Measurements from ENCODE around the gene SLC25A13.

The SLC25A13 gene

DNA sequence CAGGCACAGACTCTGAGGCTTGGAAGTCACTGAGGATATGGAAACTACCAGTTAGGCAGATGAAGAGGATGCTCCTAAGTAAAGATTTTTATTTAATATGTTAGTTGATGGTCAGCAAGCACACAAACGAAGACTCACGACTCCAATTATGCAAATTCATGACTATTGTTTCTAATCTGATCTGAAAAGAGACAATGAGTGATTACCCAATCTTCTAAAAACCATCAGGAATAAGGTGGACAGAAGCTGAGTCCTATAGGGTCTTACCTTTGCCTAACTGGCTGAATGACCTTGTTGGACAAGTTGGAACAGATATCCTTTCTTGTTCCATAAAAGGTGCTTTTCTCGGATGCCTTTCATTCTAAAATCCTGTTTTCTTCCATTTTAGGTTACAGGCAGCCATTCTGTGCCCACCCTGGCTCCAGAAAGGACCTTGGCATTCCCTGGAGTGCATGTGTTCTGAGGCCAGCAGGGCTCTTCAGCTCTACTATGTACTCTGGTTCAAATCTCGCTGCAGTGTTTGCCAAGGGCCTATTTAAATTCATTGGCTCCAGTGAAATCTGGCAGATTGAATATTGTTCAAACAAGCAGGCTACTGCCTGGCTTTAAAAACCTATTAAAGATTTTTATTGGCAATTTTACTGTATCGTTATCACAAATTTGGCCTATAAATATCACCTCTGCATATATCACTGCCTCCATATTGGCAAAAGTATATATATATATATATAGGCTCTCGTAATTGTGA, 77.5 kb downstream of the SLC25A13 start:
- in situ Hi-C loops (cut with HindIII; ENCODE audit: low sequenced_read_pairs): no loop called here

DNA sequence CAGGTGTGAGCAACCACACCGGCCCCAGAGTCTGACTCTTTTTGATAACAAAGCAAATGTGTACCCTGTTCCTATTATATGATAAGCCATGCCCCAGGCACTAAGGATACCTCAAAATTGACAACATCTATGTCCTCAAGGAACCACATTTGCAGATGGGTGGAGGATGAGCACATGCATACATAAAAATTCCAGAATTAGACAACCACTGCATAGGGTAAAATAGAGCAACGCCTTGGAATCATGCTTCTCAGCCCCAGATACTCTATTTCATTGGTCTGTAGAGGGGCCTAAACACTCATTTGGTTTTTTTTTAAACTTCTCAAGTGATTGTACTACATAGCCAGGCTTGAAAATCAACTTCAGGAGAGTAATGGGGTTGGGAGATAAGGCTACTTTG, 78.7 kb downstream of the SLC25A13 start:
- in situ Hi-C loops (cut with HindIII; ENCODE audit: low sequenced_read_pairs): no loop called here

DNA sequence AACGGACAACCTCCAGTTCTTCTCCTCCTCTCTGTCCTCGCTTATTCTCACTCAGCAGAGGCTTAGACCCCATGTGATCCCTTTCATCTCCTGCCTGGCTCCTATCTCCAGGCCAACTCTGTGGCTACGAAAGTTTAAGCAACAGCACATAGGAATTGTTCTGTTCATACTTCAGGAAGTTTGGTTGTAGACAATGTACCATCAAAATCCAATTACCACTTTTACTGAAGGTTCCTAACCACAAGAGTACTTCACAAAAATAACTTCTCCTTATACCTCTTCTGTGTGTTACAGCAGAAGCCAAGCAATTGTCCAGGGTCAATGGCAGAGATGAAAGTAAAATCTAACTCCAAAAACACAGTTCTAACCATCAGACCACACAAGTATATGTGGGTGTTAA, 80.0 kb downstream of the SLC25A13 start:
- in situ Hi-C loops (cut with HindIII; ENCODE audit: low sequenced_read_pairs): no loop called here

DNA sequence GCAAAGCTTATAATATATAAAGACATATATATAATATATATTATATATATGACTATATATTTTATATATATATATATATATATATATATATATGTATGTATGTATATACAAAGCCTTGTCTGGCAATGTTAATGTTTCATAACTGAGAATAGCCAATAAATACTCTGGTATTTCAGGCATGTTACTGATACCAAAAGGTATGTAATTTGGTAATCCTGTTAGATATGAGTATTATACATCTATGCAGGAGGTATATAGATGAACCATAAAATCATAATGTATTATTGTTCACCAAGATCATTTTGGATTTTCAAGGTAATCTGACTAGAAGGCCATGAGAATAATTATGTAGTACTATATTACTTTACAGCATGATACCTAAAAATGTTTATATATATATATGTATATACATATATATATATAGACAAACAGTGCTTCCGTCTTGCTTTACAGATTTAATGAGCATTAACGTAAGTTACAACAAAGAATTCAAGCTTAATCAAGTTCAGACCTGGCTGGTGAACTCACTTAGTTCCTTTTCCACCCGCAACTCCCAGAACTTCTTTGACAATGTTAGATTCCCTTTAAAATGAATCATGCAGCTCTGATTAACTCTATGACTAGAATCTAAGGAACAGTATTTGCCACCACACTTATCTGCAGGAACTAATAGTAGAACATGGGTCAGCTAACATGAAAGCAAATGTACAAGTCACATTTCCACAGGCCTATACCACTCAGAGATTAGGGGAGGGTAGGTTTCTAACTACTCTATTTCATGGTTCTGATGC, 82.7 kb downstream of the SLC25A13 start:
- in situ Hi-C loops (cut with HindIII; ENCODE audit: low sequenced_read_pairs): loop anchor here (5.0 kb wide), 1 partner anchor 73 kb away; no protein-coding TSS in a partner anchor

DNA sequence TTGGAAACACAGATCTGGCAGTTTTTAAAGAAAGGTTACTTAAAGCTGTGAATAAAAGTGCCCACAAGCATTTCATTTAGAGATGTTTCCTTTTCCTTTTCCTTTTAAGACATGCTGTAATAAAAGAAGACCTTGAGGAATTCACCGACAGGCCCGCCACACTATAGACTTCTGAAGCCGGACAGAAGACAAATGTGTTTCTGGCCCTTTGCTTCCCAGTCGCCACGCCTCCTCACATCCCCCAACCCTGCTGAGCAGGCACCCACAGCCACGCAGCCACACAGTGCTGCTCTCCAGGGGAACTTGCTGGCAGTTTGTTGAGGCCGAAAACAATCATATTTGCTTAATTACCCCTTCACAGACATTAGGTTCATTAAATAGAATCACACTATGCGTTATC, 83.4 kb downstream of the SLC25A13 start:
- in situ Hi-C loops (cut with HindIII; ENCODE audit: low sequenced_read_pairs): loop anchor here (5.0 kb wide), 1 partner anchor 74 kb away; no protein-coding TSS in a partner anchor

DNA sequence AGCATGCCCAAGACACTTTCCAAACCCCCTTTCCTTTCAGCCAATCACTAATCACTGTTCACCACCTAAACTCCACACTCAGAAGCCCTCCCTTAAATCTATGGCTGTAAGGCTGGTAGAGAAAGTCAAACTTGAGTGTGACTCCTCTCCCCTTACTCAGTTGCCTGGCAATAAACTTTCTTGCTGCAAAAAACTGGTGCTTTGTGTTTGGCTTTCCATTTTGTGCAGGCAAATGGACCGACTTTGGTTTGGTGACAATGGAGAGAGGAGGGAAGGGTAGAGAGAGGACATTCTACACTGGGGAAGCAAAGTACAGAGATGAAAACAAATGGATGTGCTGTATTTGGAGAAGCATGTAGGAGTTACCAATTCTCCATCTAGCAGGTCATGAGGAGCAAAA, 84.9 kb downstream of the SLC25A13 start:
- in situ Hi-C loops (cut with HindIII; ENCODE audit: low sequenced_read_pairs): loop anchor here (5.0 kb wide), 1 partner anchor 75 kb away; no protein-coding TSS in a partner anchor

DNA sequence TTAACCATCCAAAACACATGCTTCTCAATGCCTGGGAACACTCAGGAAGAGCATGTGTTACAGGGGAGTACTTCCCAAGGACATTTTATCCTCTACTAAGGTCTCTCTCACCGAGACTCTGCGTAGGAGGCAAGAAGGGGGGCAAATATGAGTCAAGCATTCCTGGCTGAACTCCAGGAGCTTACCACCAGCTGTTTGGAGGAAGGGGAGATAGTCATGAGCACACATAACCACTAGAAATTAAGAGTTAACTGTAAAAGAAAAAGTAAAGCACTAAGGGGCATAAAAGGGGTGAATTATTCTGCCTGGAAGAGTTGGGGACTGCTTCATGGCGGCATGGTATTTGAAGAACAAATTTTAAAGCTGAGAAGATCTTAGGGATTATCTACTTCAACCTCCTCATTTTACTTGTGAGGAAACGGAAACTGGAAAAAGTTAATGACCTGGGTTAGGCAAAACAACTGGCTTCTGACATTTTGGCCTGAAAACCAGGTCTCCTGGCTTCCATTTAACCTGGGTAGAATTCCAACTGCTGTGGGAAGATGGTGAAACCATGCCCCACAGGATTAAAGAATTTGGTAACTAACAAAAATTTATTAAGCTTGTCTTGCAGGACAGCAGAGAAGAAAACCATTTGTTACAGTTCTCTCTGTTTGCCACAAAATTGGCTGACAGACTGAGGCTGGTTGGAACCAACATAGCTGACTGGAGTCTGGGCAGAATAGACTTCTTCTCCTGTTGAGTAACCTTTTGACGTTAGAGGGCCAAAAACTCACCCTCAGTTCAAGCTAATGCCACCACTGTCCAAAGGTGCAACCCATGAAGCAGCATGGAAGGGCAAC, 85.5 kb downstream of the SLC25A13 start:
- in situ Hi-C loops (cut with HindIII; ENCODE audit: low sequenced_read_pairs): loop anchor here (5.0 kb wide), 1 partner anchor 76 kb away; no protein-coding TSS in a partner anchor

DNA sequence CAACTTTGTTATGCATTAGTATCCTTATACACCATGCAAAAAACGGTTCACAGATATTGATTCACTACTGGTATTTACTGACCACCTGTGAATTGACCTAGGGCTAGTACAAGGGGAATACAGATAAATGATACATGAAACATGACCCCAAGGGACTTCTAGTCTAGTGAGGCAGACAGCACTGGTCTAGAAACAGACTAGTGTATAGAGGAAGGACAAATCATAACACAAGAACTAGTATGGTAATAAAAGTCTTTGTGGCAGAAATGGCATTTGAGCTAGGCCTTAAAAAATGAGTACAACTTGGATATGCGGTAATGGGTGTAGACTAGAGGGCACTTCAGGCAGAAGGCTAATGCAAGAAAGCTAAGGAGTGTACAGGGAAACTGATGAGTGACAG, 86.6 kb downstream of the SLC25A13 start:
- in situ Hi-C loops (cut with HindIII; ENCODE audit: low sequenced_read_pairs): loop anchor here (5.0 kb wide), 1 partner anchor 77 kb away; no protein-coding TSS in a partner anchor

DNA sequence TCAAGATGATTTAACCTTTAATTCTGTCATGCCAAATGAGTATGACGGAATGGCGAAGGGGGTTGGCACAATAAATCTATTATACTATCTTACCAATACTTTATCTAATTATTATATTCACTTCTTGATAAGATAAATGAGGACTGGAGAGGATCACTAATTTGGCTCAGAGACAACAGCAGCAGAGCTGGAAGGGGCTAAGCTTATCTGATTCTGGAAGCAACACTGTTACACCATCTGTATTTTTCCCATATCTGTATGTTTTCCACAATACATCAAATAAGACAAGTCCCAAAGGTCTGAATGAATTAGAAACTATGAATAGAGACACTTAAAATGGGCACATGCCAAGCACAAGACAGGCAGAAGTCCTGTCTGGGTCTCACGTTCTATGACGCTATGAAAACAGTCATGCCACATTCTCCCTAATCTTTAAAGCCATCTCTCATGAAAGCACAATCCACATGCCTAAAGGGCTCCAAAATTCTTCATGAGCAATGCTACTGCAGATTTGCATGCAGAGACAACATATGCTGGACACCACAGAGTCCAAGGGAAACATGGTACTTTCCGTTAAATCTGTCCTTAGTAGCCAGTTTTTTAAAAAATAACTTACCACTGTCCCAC, 88.3 kb downstream of the SLC25A13 start:
- in situ Hi-C loops (cut with HindIII; ENCODE audit: low sequenced_read_pairs): no loop called here

DNA sequence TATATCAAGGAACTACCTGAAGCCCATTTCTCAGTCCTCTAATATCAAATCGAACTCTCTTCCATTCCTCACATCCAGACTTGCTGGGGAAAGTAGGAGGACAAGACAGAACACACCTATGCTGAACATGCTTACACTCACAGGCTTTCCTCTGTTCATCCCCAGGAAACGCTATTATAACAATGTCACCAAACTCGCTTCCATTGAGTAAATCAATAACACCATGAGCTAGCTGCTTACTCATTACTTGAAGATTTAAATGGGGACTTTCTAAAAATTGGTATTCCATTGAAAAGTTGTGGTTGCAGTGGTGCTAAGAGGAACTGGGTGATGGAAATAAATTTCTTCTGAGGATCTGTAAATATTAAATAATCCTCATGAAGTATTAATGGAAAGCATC, 88.8 kb downstream of the SLC25A13 start:
- in situ Hi-C loops (cut with HindIII; ENCODE audit: low sequenced_read_pairs): no loop called here

DNA sequence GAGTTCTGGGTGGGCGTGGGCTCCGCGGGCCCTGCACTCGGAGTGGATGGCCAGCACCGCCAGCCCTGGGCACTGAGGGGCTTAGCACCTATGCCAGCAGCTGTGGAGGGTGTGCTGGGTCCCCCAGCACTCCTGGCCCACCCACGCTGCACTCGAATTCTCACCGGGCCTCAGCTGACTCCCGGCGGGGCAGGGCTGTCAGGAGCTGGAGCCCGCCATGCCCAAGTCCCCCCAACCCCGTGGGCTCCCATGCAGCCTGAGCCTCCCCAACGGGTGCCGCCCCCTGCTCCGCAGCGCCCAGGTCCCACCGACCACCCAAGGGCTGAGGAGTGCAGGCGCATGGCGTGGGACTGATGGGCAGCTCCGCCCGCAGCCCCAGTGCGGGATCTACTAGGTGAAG, 93.1 kb downstream of the SLC25A13 start:
- in situ Hi-C loops (cut with HindIII; ENCODE audit: low sequenced_read_pairs): no loop called here

DNA sequence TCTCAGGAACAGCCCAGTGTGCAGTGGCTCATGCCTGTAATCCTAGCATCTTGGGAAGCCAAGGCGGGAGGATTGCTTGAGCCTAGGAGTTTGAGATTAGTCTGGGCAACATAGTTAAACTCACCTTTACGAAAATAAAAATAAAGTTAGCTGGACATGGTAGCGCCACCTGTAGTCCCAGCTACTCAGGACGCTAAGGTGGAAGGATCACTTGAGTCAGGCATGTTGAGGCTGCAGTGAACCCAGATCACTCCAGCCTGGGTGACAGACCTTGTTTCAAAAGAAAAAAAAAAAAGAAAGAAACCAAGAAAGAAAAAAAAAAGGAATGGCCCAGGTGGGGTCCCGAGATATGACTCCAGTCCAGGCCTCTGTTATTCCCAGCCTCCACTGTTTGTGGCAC, 96.6 kb downstream of the SLC25A13 start:
- in situ Hi-C loops (cut with HindIII; ENCODE audit: low sequenced_read_pairs): no loop called here

DNA sequence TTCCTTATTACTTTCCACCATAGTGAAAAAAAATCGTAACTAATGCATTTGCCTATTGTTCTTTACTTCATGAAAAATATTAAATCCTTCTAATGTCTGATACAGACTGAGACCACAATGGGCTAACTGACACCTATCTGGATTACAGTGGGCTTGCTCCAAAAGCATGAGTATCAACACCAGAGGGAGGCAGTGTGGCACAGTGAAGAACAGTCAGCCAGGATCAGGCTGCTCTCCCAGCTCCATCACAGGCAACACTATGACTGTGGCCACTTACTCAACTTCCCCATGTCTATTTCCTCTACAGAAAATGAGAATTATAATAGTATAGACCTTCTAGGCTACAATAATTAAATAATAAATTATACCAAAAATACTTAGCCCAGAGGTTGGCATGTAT, 97.2 kb downstream of the SLC25A13 start:
- in situ Hi-C loops (cut with HindIII; ENCODE audit: low sequenced_read_pairs): no loop called here

DNA sequence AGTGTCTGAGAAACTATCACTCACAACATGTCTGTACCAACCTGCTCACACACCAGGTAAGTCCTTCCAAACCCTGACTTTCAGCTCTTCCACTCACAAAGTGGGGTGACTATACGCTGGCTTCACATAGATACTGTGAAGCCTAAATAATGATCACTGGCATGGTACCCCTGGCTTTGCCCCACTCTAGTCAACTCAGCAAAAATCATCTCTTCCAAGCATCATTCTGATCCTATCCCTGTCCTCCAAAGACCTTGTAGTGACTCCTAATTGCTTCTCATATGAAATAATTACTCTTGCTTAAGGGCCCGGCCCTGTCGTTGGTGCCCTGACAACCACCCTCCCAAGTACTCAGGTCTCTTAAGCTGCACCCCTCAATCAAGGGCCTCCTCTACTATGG, 97.8 kb downstream of the SLC25A13 start:
- in situ Hi-C loops (cut with HindIII; ENCODE audit: low sequenced_read_pairs): no loop called here

DNA sequence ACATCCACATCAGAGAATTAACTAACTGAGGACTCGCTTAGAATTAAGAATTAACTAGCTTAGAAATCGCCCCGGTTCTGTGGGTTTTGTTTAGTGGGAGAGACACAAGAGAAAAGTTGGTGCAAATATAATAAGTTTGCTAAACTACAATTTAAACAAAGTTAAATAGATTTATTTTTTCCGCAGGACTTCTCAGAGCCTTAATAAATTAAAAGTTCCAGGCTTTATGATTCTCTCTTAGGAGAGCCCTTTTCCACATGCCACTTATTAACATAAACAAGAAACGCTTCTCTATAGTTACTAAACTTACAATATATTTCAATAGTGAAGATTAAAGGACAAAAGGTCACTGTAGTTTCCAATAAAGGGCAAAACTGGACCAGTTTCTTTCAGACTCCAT, 100.0 kb downstream of the SLC25A13 start:
- in situ Hi-C loops (cut with HindIII; ENCODE audit: low sequenced_read_pairs): no loop called here

DNA sequence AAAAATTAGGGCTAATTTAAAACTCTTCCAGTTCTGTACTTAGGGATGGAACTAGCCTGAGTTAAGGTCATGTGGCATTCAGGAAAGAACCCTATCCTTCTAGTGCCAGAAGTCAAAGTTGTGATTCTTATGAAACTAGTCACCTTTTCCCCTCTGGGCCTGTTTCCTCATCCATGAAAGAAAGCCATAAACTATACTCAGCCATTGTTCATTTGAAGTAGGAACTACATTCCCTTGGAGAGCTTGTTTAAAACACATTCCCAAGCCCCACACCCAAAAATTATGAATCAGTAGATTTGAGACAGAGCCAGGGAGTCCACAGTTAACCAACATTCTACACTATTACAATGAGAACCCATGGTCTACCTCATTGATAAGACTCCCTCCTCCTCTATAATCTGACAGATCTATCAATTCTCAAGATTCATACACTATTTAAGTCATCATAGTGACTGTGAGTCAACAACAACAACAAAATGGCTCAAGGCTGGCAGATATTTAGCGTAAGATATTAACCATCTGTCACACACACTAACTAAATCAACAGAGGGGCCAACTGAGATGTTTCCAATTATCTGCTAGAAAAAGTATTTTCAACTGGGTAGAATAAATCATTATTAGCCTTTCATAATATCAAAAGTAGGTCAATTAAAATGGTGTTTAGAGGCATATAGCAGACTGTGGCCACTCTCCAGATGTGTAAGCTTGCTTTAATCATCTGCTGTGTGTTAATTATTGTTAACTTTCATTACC, 102.3 kb downstream of the SLC25A13 start:
- in situ Hi-C loops (cut with HindIII; ENCODE audit: low sequenced_read_pairs): no loop called here

DNA sequence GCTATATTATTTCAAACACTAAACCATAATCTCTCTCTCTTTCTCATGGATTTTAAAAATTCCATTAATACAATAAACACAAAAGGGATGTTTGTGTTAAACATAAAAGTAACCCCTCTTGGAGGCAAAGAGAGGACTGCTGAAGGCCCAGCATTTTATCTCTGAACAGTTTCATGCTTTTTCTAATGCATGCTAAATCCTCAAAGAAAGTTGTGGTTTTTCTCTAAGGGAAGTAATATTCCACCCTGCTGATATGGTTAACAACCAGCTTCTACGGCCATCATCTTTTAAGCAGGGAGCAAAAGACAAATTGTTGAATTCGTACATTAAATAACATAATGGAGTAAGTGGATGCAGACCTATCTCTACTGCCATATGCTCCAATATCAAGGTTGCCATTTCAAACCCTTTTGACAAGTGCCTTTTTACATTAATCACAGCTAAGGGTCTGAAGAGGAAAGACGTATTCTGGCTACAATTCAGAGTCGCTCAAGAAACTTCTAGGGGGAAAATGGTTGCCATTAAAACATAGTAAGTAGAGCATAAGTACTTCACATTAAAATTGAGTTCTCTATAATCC, 103.1 kb downstream of the SLC25A13 start:
- in situ Hi-C loops (cut with HindIII; ENCODE audit: low sequenced_read_pairs): no loop called here

DNA sequence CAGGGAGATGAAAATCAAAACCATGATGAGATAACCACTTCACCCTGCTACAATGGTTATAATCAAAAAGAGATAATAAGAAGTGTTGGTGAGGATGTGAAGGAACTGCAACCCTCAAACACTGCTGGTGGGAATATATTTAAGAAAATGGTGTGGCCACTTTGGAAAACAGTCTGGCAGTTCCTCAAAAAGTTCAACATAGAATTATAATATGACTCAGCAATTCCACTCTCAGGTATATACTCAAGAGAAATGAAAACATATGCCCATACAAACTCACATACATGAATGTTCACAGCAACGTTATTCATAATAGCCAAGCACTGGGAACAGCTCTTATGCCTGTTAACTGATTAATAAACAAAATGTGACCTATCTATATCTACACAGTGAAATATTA, 104.8 kb downstream of the SLC25A13 start:
- in situ Hi-C loops (cut with HindIII; ENCODE audit: low sequenced_read_pairs): no loop called here

DNA sequence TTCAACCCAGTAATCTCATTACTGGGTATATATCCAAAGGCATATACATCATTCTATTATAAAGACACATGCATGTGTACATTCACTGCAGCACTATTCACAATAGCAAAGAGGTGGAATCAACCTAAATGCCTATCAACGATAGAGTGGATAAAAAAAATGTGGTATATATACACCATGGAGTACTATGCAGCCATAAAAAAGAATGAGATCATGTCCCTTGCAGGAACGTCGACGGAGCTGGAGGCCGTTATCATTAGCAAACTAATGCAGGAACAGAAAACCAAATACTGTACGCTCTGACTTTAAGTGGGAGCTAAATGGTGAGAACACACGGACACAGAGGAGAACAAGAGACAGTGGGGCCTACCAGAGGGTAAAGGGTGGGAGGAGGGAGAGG, 105.5 kb downstream of the SLC25A13 start:
- in situ Hi-C loops (cut with HindIII; ENCODE audit: low sequenced_read_pairs): no loop called here

DNA sequence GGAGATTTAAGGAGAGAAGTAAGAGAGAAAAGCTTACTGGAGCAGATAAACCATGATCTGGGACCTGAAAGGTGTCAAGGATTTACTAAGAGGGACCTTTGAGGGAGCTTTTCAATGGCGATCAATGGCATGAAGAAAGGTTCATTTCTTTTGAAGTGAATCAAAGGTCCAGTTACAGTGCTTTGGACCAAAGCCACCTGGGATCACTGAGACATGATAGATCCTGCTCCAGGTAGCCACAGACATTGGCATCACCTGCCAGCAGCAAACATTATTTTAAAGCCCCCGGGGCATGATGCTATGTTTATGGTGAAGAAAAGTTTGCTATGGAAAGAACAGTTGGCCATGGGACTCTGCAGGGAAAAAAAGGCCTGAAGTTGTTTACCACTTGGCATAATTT, 109.4 kb downstream of the SLC25A13 start:
- in situ Hi-C loops (cut with HindIII; ENCODE audit: low sequenced_read_pairs): no loop called here
